Liver (tissue), 9 donors: Measurements from ENCODE around the gene MEF2A. TPM values are rescaled to one million over a fixed set of nuclear protein-coding genes. Genes with fewer than 3 reads are reported as not detected.

Experiments used
- DNase-seq: peaks from one replicate; pipeline ENCODE4 v3.0.0-alpha.2; 2017; ENCODE audit warnings: low spot score
- H3K27ac ChIP-seq, 2 donors: one replicate each; pipeline ENCODE4 v1.7.0; 2013; ENCODE audit warnings: inconsistent platforms in 2 of 2, low read length in 2 of 2, control low read depth in 1 of 2, low read depth in 1 of 2, mild to moderate bottlenecking in 1 of 2
- H3K27me3 ChIP-seq, 4 donors: one replicate each; pipeline versions ENCODE4 v1.6.1 to v1.7.0; 2013; ENCODE audit warnings: low read length in 3 of 4, inconsistent platforms in 1 of 4, mild to moderate bottlenecking in 1 of 4, moderate library complexity in 1 of 4; ENCODE audit not compliant: control insufficient read depth in 4 of 4, insufficient read depth in 4 of 4
- H3K36me3 ChIP-seq, 4 donors: one replicate each; pipeline versions ENCODE4 v1.6.1 to v1.7.0; 2013; ENCODE audit warnings: low read length in 3 of 4, mild to moderate bottlenecking in 3 of 4, low read depth in 1 of 4, moderate library complexity in 1 of 4; ENCODE audit not compliant: control insufficient read depth in 4 of 4, insufficient read depth in 3 of 4
- H3K4me1 ChIP-seq, 4 donors: one replicate each; pipeline versions ENCODE4 v1.6.1 to v1.7.0; 2013; ENCODE audit warnings: low read length in 3 of 4, mild to moderate bottlenecking in 3 of 4, moderate library complexity in 1 of 4; ENCODE audit not compliant: control insufficient read depth in 4 of 4, insufficient read depth in 4 of 4
- H3K4me3 ChIP-seq, 3 donors: one replicate each; pipeline versions ENCODE4 v1.6.1 to v1.7.0; 2013; ENCODE audit warnings: low read length in 3 of 3, control low read depth in 1 of 3, low read depth in 1 of 3, mild to moderate bottlenecking in 1 of 3
- H3K9ac ChIP-seq, 2 donors: one replicate each; pipeline ENCODE4 v1.7.0; 2013; ENCODE audit warnings: low read length in 2 of 2, mild to moderate bottlenecking in 2 of 2, moderate library complexity in 2 of 2, control low read depth in 1 of 2, low read depth in 1 of 2
- H3K9me3 ChIP-seq, 4 donors: one replicate each; pipeline versions ENCODE4 v1.6.1 to v1.7.0; 2013; ENCODE audit warnings: low read length in 3 of 4; ENCODE audit not compliant: control insufficient read depth in 4 of 4
- EGR1 ChIP-seq, 2 donors: IDR thresholded peaks; 2 replicates each; pipeline ENCODE4 v1.6.1; 2016 to 2018; ENCODE audit warnings: antibody characterized with exemption in 2 of 2, low read depth in 2 of 2
- FOXA1 ChIP-seq: IDR thresholded peaks from 2 replicates; pipeline ENCODE4 v1.6.1; 2016; ENCODE audit warnings: antibody characterized with exemption
- FOXA2 ChIP-seq: IDR thresholded peaks from 2 replicates; pipeline ENCODE4 v1.6.1; 2016; ENCODE audit warnings: antibody characterized with exemption
- GABPA ChIP-seq, 2 donors: IDR thresholded peaks in 1 of 2; conservative IDR thresholded peaks in 1 of 2; 2 replicates each; pipeline ENCODE4 v1.6.1; 2016; ENCODE audit warnings: antibody characterized with exemption in 2 of 2, mild to moderate bottlenecking in 1 of 2, moderate library complexity in 1 of 2
- HNF4A ChIP-seq, 2 donors: conservative IDR thresholded peaks; 2 replicates each; pipeline ENCODE4 v1.6.1; 2016; ENCODE audit warnings: antibody characterized with exemption in 2 of 2, mild to moderate bottlenecking in 2 of 2
- HNF4G ChIP-seq: IDR thresholded peaks from 2 replicates; pipeline ENCODE4 v1.6.1; 2016; ENCODE audit warnings: antibody characterized with exemption
- JUND ChIP-seq, 2 donors: IDR thresholded peaks; 2 replicates each; pipeline ENCODE4 v1.6.1; 2016; ENCODE audit warnings: antibody characterized with exemption in 2 of 2
- NR2F2 ChIP-seq: IDR thresholded peaks from 2 replicates; pipeline ENCODE4 v1.6.1; 2016; ENCODE audit warnings: antibody characterized with exemption
- RAD21 ChIP-seq, 2 donors: IDR thresholded peaks; 2 replicates each; pipeline ENCODE4 v1.6.1; 2016; ENCODE audit warnings: antibody characterized with exemption in 2 of 2, mild to moderate bottlenecking in 2 of 2
- RXRA ChIP-seq, 2 donors: IDR thresholded peaks; 2 replicates each; pipeline ENCODE4 v1.6.1; 2017 to 2018; ENCODE audit warnings: antibody characterized with exemption in 2 of 2, mild to moderate bottlenecking in 1 of 2
- SP1 ChIP-seq: IDR thresholded peaks from 2 replicates; pipeline ENCODE4 v1.6.1; 2018; ENCODE audit warnings: antibody characterized with exemption, mild to moderate bottlenecking
- TAF1 ChIP-seq: conservative IDR thresholded peaks from 2 replicates; pipeline ENCODE4 v1.6.1; 2016; ENCODE audit warnings: antibody characterized with exemption, mild to moderate bottlenecking
- YY1 ChIP-seq: IDR thresholded peaks from 2 replicates; pipeline ENCODE4 v1.6.1; 2016; ENCODE audit warnings: antibody characterized with exemption, mild to moderate bottlenecking
- WGBS: extraction: QIAGEN DNeasy Blood & Tissue Kit; methylation state at CpG from one replicate; pipeline ENCODE4 v1.1.7; 2013; 5-methylcytosine and 5-hydroxymethylcytosine counted together
- polyA plus RNA-seq, 2 donors: library from polyadenylated mRNA; stranded (reverse) in 1 of 2; unstranded in 1 of 2; fragments of 200-250 nt in 1 of 2; fragments of >200 nt in 1 of 2; fragmentation: Nextera tagmentation in 1 of 2; extraction: Ambion mirVana in 1 of 2; gene quantifications; one replicate each; pipeline versions ENCODE4 v1.2.1 to v1.2.3, GENCODE V29; 2013 to 2015
- total RNA-seq, 2 donors: library from RNA; depleted of rRNA; stranded (reverse); fragments of >200 nt; gene quantifications; one replicate each; pipeline ENCODE4 v1.2.3, GENCODE V29; 2014
- TF ChIP-seq, protein P1 (sequence below): IDR thresholded peaks from 2 replicates; pipeline ENCODE4 v1.6.1; 2016; ENCODE audit warnings: antibody characterized with exemption
- TF ChIP-seq, protein P2 (sequence below): IDR thresholded peaks from 2 replicates; pipeline ENCODE4 v1.6.1; 2016; ENCODE audit warnings: antibody characterized with exemption
- TF ChIP-seq, protein P3 (sequence below): IDR thresholded peaks from 2 replicates; pipeline ENCODE4 v1.6.1; 2016; ENCODE audit warnings: antibody characterized with exemption
- TF ChIP-seq, protein P4 (sequence below): fragments of 150-350 bp; IDR thresholded peaks from 2 replicates; pipeline ENCODE4 v1.5.1; 2017; ENCODE audit warnings: improper control_type of control experiment, low read depth, low read length; ENCODE audit not compliant: missing input control
- TF ChIP-seq, protein P5 (sequence below): IDR thresholded peaks from 2 replicates; pipeline ENCODE4 v1.6.1; 2016; ENCODE audit warnings: antibody characterized with exemption, mild to moderate bottlenecking
- donor health status: healthy.
- donor health status: healthy.
- donor health status: healthy.
- donor health status: healthy.
- donor health status: healthy.

Gene MEF2A
- total and polyA plus RNA-seq, 4 donors: 8.5 to 45.9 (median 18.2) TPM

DNA sequence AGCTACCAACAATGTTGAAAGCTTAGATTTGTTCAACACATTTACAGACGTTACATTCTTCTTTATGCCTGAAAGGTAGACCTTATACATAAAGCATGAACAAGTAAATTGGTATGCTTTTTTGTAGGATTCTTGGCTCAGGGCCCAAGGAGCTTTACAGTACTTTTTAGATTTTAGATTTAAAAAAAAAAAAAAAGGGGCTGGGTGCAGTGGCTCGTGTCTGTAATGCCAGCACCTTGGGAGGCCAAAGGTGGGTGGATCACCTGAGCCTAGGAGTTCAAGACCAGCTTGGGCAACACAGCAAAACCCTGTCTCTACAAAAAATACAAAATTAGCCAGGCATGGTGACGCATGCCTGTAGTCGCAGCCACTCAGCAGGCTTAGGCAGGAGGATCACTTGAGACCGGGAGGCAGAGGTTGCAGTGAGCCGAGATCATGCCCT is 39.7 kb downstream of the MEF2A start:
- Histone ChIP-seq H3K4me1 (peaks cover 3 to 6% (median 3%) of the 10 kb centered on the region in 4 donors), H3K27me3 (no peaks in the 10 kb centered on the region)
- WGBS: 82% methylated on average over 6 of the region's 6 CpGs

GRCh38 chr15:99605990-99606389 is 40.2 kb downstream of the MEF2A start:
- H3K4me1 ChIP-seq: peaks cover 3 to 6% (median 3%) of the 10 kb centered on the region in 4 donors
- TF ChIP-seq, protein P1, sequence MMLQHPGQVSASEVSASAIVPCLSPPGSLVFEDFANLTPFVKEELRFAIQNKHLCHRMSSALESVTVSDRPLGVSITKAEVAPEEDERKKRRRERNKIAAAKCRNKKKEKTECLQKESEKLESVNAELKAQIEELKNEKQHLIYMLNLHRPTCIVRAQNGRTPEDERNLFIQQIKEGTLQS: no peak
- TF ChIP-seq JUND (IDR thresholded peaks at IDR 0.05) (no peak), NR2F2 (no peak), GABPA (IDR thresholded peaks at IDR 0.05 in 1 of 2, conservative IDR thresholded peaks at IDR 0.05 in 1 of 2) (no peak), SP1 (no peak), FOXA1 (no peak), HNF4A (conservative IDR thresholded peaks at IDR 0.05) (no peak), RXRA (IDR thresholded peaks at IDR 0.05) (no peak), FOXA2 (no peak), YY1 (no peak), RAD21 (IDR thresholded peaks at IDR 0.05) (no peak), HNF4G (no peak), TAF1 (no peak), EGR1 (IDR thresholded peaks at IDR 0.05; ENCODE audit: low read depth in 2 of 2) (no peak)
- TF ChIP-seq, protein P2, sequence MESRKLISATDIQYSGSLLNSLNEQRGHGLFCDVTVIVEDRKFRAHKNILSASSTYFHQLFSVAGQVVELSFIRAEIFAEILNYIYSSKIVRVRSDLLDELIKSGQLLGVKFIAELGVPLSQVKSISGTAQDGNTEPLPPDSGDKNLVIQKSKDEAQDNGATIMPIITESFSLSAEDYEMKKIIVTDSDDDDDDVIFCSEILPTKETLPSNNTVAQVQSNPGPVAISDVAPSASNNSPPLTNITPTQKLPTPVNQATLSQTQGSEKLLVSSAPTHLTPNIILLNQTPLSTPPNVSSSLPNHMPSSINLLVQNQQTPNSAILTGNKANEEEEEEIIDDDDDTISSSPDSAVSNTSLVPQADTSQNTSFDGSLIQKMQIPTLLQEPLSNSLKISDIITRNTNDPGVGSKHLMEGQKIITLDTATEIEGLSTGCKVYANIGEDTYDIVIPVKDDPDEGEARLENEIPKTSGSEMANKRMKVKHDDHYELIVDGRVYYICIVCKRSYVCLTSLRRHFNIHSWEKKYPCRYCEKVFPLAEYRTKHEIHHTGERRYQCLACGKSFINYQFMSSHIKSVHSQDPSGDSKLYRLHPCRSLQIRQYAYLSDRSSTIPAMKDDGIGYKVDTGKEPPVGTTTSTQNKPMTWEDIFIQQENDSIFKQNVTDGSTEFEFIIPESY: no peak
- TF ChIP-seq, protein P3, sequence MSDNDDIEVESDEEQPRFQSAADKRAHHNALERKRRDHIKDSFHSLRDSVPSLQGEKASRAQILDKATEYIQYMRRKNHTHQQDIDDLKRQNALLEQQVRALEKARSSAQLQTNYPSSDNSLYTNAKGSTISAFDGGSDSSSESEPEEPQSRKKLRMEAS: no peak
- TF ChIP-seq, protein P4, sequence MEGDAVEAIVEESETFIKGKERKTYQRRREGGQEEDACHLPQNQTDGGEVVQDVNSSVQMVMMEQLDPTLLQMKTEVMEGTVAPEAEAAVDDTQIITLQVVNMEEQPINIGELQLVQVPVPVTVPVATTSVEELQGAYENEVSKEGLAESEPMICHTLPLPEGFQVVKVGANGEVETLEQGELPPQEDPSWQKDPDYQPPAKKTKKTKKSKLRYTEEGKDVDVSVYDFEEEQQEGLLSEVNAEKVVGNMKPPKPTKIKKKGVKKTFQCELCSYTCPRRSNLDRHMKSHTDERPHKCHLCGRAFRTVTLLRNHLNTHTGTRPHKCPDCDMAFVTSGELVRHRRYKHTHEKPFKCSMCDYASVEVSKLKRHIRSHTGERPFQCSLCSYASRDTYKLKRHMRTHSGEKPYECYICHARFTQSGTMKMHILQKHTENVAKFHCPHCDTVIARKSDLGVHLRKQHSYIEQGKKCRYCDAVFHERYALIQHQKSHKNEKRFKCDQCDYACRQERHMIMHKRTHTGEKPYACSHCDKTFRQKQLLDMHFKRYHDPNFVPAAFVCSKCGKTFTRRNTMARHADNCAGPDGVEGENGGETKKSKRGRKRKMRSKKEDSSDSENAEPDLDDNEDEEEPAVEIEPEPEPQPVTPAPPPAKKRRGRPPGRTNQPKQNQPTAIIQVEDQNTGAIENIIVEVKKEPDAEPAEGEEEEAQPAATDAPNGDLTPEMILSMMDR: no peak
- TF ChIP-seq, protein P5, sequence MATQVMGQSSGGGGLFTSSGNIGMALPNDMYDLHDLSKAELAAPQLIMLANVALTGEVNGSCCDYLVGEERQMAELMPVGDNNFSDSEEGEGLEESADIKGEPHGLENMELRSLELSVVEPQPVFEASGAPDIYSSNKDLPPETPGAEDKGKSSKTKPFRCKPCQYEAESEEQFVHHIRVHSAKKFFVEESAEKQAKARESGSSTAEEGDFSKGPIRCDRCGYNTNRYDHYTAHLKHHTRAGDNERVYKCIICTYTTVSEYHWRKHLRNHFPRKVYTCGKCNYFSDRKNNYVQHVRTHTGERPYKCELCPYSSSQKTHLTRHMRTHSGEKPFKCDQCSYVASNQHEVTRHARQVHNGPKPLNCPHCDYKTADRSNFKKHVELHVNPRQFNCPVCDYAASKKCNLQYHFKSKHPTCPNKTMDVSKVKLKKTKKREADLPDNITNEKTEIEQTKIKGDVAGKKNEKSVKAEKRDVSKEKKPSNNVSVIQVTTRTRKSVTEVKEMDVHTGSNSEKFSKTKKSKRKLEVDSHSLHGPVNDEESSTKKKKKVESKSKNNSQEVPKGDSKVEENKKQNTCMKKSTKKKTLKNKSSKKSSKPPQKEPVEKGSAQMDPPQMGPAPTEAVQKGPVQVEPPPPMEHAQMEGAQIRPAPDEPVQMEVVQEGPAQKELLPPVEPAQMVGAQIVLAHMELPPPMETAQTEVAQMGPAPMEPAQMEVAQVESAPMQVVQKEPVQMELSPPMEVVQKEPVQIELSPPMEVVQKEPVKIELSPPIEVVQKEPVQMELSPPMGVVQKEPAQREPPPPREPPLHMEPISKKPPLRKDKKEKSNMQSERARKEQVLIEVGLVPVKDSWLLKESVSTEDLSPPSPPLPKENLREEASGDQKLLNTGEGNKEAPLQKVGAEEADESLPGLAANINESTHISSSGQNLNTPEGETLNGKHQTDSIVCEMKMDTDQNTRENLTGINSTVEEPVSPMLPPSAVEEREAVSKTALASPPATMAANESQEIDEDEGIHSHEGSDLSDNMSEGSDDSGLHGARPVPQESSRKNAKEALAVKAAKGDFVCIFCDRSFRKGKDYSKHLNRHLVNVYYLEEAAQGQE: no peak
- WGBS: 94% methylated on average over 5 of the region's 5 CpGs

More for the DNA sequence above, 39.7 kb downstream of the MEF2A start:
- Histone ChIP-seq H3K27ac (no peak overlapping the region), H3K9me3 (no peaks in the 10 kb centered on the region), H3K36me3 (no peaks in the 10 kb centered on the region), H3K4me3 (no peak overlapping the region), H3K9ac (no peak overlapping the region)
- TF ChIP-seq, protein P5: no peak
- no peak for TF ChIP-seq FOXA1
- DNase-seq: no peak

More at GRCh38 chr15:99605990-99606389, 40.2 kb downstream of the MEF2A start:
- H3K9me3 ChIP-seq: no peaks in the 10 kb centered on the region
- no peaks in the 10 kb centered on the region for H3K27me3 ChIP-seq
- DNase-seq: no peak
- H3K27ac ChIP-seq: no peak overlapping the region
- H3K36me3 ChIP-seq: no peaks in the 10 kb centered on the region
- no peak overlapping the region for H3K9ac ChIP-seq
- no peak overlapping the region for H3K4me3 ChIP-seq
